Activated CD8-positive, alpha-beta T cell treated with anti-CD3 and anti-CD28 coated beads for 36 hours (primary cell): ENCODE measurements around the gene HDC. TPM values are rescaled to one million over a fixed set of nuclear protein-coding genes. Genes with fewer than 3 reads are reported as not detected.

Experiments
- ATAC-seq: fragments of 200-7000 bp; cut with Tn5 transposase; one replicate; pipeline ENCODE4 v1.10.0; 2021; ENCODE audit warnings: mild to moderate bottlenecking, moderate library complexity
- CTCF ChIA-PET: fragments of 350-600 bp; sonication (Branson Sonifier 250); formaldehyde crosslinking; loops from one replicate; lab custom pipeline; 2021; ENCODE audit warnings: antibody characterized with exemption; lab: Charles Lee
- POLR2A ChIA-PET: fragments of 350-600 bp; sonication (Branson Sonifier 250); formaldehyde crosslinking; loops from one replicate; lab custom pipeline; 2021; ENCODE audit warnings: antibody characterized with exemption; lab: Charles Lee
- DNase-seq: peaks from one replicate; pipeline ENCODE4 v3.0.0-alpha.2; 2020
- H3K27ac Mint-ChIP-seq: one replicate; pipeline ENCODE4 v1.8.0; 2021; ENCODE audit warnings: mild to moderate bottlenecking, mixed read lengths
- H3K27me3 Mint-ChIP-seq: one replicate; pipeline ENCODE4 v1.8.0; 2021; ENCODE audit warnings: mixed read lengths
- H3K36me3 Mint-ChIP-seq: one replicate; pipeline ENCODE4 v1.8.0; 2021; ENCODE audit warnings: low read depth, mixed read lengths
- H3K4me1 Mint-ChIP-seq: one replicate; pipeline ENCODE4 v1.8.0; 2021; ENCODE audit warnings: low read depth, mixed read lengths
- H3K4me3 Mint-ChIP-seq: one replicate; pipeline ENCODE4 v1.8.0; 2021; ENCODE audit warnings: mild to moderate bottlenecking, moderate library complexity, mixed read lengths
- H3K9me3 Mint-ChIP-seq: one replicate; pipeline ENCODE4 v1.8.0; 2021; ENCODE audit warnings: mixed read lengths
- CTCF ChIP-seq: fragments of 200-600 bp; IDR thresholded peaks from one replicate; pipeline ENCODE4 v1.8.0; 2022; ENCODE audit warnings: antibody characterized with exemption, mild to moderate bottlenecking
- intact Hi-C: fragments of 100-400 bp; cut with micrococcal nuclease; formaldehyde crosslinking; loops from one replicate; pipeline ENCODE4 v1.10.0; 2022
- total RNA-seq, 2 experiments: library from RNA; stranded (reverse); gene quantifications; one replicate each; pipeline ENCODE4 v1.2.3, GENCODE V29; 2021

The HDC gene
- total RNA-seq, 2 experiments from 2014 or later: not detected

GRCh38 chr15:50252556-50252955 lies 13.0 kb downstream of the HDC start:
- no peak for TF ChIP-seq CTCF
- H3K4me3 Mint-ChIP-seq: no peak overlapping the region
- H3K9me3 Mint-ChIP-seq: no peaks in the 10 kb centered on the region
- intact Hi-C loops: no loop called here
- H3K4me1 Mint-ChIP-seq: peaks cover 25% of the 10 kb centered on the region
- ATAC-seq: no peak
- H3K36me3 Mint-ChIP-seq: peaks cover 3% of the 10 kb centered on the region
- DNase-seq: no peak
- no peak overlapping the region for H3K27ac Mint-ChIP-seq
- H3K27me3 Mint-ChIP-seq: no peaks in the 10 kb centered on the region
- ChIA-PET CTCF (interaction anchor here (3.1 kb wide), 1 partner anchor 9 kb away, joined by 14 read pairs; no protein-coding TSS in a partner anchor), POLR2A (no interaction called here)

- Mint-ChIP-seq H3K4me1 (peaks cover 28% of the 10 kb centered on the region), H3K27me3 (no peaks in the 10 kb centered on the region), H3K4me3 (no peak overlapping the region), H3K9me3 (no peaks in the 10 kb centered on the region), H3K36me3 (peaks cover 3% of the 10 kb centered on the region), H3K27ac (no peak overlapping the region)
- ChIA-PET CTCF (interaction anchor here (0.9 to 3.1 kb wide), 2 partner anchors 10 to 34 kb away, joined by 3 to 14 read pairs; no protein-coding TSS in a partner anchor), POLR2A (no interaction called here)
- ATAC-seq (no peak), DNase-seq (no peak)
- TF ChIP-seq CTCF: no peak
- intact Hi-C loops: no loop called here
Observed at GRCh38 chr15:50251638-50252182, 13.8 kb downstream of the HDC start.

DNA sequence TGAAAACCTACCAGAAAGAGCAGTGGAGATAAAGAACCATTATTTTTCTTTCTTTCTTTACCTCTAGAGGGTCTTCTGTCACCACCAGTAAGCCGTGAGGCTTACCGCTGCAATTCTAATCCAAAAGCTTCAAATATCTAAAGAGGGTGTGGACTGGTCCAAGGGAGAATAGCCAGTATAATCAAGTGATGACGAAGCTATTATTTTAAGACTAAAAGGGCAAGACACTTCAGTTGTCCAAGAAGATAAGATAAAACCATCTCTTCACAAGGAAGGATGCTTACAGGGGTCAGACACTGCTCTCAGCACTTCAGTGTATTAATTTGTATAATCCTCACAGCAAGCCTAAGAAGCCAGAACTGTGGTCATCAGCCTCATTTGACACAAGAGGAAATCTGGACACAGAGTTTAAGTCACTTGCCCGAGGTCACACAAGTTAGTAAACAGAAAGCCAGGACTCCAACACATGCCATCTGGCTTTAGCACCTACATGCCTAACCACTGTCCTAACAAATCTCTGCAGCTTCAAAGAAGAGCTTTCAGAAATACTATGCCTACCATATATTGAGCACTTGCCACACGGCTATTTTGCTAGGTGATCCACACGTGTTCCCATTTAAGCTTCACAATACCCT lies 14.6 kb downstream of the HDC start:
- POLR2A ChIA-PET: no interaction called here
- CTCF ChIA-PET: interaction anchor here (3.1 kb wide), 1 partner anchor 11 kb away, joined by 14 read pairs; no protein-coding TSS in a partner anchor
- intact Hi-C loops: no loop called here
- H3K9me3 Mint-ChIP-seq: no peaks in the 10 kb centered on the region
- H3K4me1 Mint-ChIP-seq: peaks cover 28% of the 10 kb centered on the region
- no peak for TF ChIP-seq CTCF
- no peaks in the 10 kb centered on the region for H3K27me3 Mint-ChIP-seq
- no peak for DNase-seq
- H3K36me3 Mint-ChIP-seq: peaks cover 3% of the 10 kb centered on the region
- no peak overlapping the region for H3K27ac Mint-ChIP-seq
- no peak overlapping the region for H3K4me3 Mint-ChIP-seq
- ATAC-seq: no peak

- no peak overlapping the region for H3K4me3 Mint-ChIP-seq
- H3K36me3 Mint-ChIP-seq: peaks cover 3% of the 10 kb centered on the region
- H3K9me3 Mint-ChIP-seq: no peaks in the 10 kb centered on the region
- DNase-seq (no peak), ATAC-seq (no peak)
- intact Hi-C loops: no loop called here
- H3K27ac Mint-ChIP-seq: no peak overlapping the region
- H3K27me3 Mint-ChIP-seq: no peaks in the 10 kb centered on the region
- ChIA-PET POLR2A (interaction anchor here (1.1 to 2.7 kb wide), 3 partner anchors 10 to 67 kb away, joined by 4 to 14 read pairs (median 8); partner anchors contain the start of gene SLC27A2), CTCF (interaction anchor here (1.5 to 3.1 kb wide), 4 partner anchors 8 to 65 kb away, joined by 5 to 14 read pairs (median 8); no protein-coding TSS in a partner anchor)
- H3K4me1 Mint-ChIP-seq: peaks cover 28% of the 10 kb centered on the region
- no peak for TF ChIP-seq CTCF
Observed at GRCh38 chr15:50249704-50250103, 15.8 kb downstream of the HDC start.

DNA sequence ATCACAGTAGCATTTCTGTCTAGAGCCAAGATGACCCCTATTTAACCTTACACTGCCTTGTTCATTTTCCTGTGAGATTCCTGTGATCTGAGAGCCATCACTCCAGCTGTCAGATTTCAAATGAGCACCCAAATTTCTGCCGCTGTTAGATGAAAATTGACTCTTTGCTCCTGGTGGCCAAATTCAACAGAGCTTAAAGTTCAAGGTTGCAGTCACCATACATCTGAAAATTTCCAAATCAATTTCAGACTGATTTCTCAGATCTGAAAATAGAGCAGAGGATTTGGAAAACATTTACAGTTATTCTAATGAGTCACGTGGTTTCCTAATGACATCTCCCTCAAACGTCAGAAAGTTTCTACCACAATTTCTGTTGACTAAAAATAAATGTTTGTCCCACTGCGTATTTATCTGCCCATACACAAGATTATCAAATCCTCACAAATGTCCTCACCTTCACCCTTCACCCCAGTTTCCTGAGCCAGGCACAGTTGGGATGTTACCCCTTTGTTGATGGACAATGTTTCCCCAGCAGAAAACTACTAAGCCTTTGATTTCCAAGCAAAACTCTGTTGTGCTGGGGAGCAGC lies 16.4 kb downstream of the HDC start:
- peak overlapping the region; percentile 69 for H3K4me3 Mint-ChIP-seq
- H3K27me3 Mint-ChIP-seq: no peaks in the 10 kb centered on the region
- TF ChIP-seq CTCF: no peak
- ChIA-PET CTCF (interaction anchor here (0.9 to 2.2 kb wide), 5 partner anchors 9 to 65 kb away, joined by 3 to 10 read pairs (median 7); no protein-coding TSS in a partner anchor), POLR2A (interaction anchor here (0.8 to 2.7 kb wide), 6 partner anchors 9 to 67 kb away, joined by 4 to 14 read pairs (median 8); partner anchors contain the start of gene SLC27A2)
- ATAC-seq (no peak), DNase-seq (no peak)
- H3K36me3 Mint-ChIP-seq: peaks cover 3% of the 10 kb centered on the region
- peak overlapping the region; percentile 97 for H3K27ac Mint-ChIP-seq
- no peaks in the 10 kb centered on the region for H3K9me3 Mint-ChIP-seq
- peaks cover 28% of the 10 kb centered on the region for H3K4me1 Mint-ChIP-seq
- intact Hi-C loops: no loop called here
